Astrocyte of the spinal cord (primary cell): ENCODE results near the gene TXNDC5.

Experiments used
- DNase-seq: peaks from one replicate; pipeline ENCODE4 v3.0.0; 2011; ENCODE audit warnings: low read depth, low spot score
- H3K4me3 ChIP-seq: 2 replicates; pipeline ENCODE4 v1.5.1; 2011; ENCODE audit warnings: low read depth, mild to moderate bottlenecking, low read length, moderate library complexity
- CTCF ChIP-seq: IDR thresholded peaks from 2 replicates; pipeline ENCODE4 v1.5.1; 2012; ENCODE audit warnings: low read depth, mild to moderate bottlenecking, low read length, inconsistent platforms
- in situ Hi-C: cut with HindIII; loops from 2 replicates; pipeline ENCODE4 v1.10.0; 2017; ENCODE audit warnings: low sequenced_read_pairs

The TXNDC5 gene

GRCh38 chr6:7904654-7905319 is 5.8 kb downstream of the TXNDC5 start:
- TF ChIP-seq CTCF, result no peak
- no peak overlapping the region for H3K4me3 ChIP-seq
- in situ Hi-C loops, result no loop called here
- DNase-seq, result no peak

GRCh38 chr6:7903673-7904072 is 6.9 kb downstream of the TXNDC5 start:
- TF ChIP-seq CTCF, result no peak
- in situ Hi-C loops, result no loop called here
- H3K4me3 ChIP-seq, result no peak overlapping the region
- DNase-seq, result no peak

- H3K4me3 ChIP-seq, result no peak overlapping the region
- no peak for DNase-seq
- TF ChIP-seq CTCF, result no peak
- in situ Hi-C loops, result no loop called here
These were observed 7.7 kb downstream of the TXNDC5 start for GRCh38 chr6:7902867-7903266.

- in situ Hi-C loops, result no loop called here
- H3K4me3 ChIP-seq, result no peak overlapping the region
- TF ChIP-seq CTCF, result no peak
- DNase-seq, result no peak
These were observed 8.4 kb downstream of the TXNDC5 start for GRCh38 chr6:7902221-7902620.

GRCh38 chr6:7901780-7902179 is 8.8 kb downstream of the TXNDC5 start:
- in situ Hi-C loops, result no loop called here
- TF ChIP-seq CTCF, result no peak
- DNase-seq, result no peak
- no peak overlapping the region for H3K4me3 ChIP-seq

- in situ Hi-C loops, result no loop called here
- no peak for TF ChIP-seq CTCF
- no peak for DNase-seq
- no peak overlapping the region for H3K4me3 ChIP-seq
These were observed 9.5 kb downstream of the TXNDC5 start for GRCh38 chr6:7901056-7901455.
